Globus pallidus (tissue), 1 donor: ENCODE measurements around the gene KRT6C.

ENCODE experiments used
- DNase-seq: peaks from one replicate; pipeline ENCODE4 v3.0.0-alpha.2; 2015; ENCODE audit warnings: low spot score

The KRT6C gene

DNA sequence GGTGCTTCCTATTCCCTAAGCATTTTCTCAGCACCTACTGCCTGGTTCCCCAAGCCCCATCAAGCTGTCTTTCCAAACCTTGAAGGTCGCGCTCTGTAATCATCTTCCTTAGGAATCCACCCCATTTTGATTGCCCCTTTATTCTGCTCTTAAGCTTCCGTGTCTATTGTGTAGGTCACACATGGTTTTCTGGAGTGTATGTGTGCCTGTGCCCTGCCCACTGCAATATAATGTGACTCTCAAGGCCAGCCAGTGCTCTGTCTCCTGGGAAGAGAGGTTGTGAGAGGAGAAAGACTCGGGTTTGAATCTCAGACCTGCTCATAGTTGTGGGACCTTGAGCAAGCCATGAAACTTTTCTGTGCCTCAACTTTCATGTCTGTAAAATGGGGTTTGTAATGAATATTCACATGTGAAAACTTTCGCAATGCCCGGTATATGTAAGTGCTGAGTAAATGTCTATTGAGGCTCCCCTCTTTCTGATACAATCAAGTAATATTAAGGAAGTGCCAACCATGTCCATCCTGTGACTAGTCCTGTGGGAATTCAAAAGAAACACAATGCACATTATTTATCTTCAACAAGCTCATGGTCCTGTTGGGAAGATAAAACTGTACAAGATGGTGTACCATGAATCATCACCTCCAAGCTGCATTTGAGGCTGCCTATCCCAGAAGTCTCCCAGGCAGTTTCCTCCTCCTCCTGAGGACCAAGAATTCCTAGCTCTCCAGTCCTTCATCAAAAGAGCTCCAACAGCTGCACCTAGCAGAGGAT is 38.7 kb downstream of the KRT6C start:
- DNase-seq, result no peak

- DNase-seq, result no peak
Observed at GRCh38 chr12:52434081-52434733, 39.4 kb downstream of the KRT6C start, which contains the start of gene KRT75. Gene KRT75 (minus strand): TSS chr12:52434371. CDS start chr12:52434304, 67 bp downstream.

GRCh38 chr12:52433501-52434080 is 40.0 kb downstream of the KRT6C start:
- no peak for DNase-seq

GRCh38 chr12:52432559-52433207 is 40.9 kb downstream of the KRT6C start:
- DNase-seq, result no peak

DNA sequence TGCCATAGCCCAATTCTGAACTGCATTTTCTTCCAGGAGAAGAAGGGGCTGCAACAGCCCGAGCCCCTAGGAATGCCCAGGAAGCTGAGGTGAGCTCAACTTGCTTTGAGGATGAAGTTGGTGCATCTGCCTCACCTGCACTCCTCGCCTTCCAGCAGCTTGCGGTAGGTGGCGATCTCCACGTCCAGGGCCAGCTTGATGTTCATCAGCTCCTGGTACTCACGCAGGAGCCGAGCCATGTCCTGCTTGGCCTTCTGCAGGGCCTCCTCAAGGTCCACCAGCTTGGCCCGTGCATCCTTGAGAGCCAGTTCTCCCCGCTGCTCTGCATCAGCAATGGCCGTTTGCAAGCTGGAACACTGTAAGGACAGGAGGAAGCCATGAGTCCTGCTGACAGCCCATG is 45.5 kb downstream of the KRT6C start:
- DNase-seq, result no peak

- no peak for DNase-seq
Observed at GRCh38 chr12:52427083-52427482, 46.5 kb downstream of the KRT6C start.

- DNase-seq, result no peak
Observed at GRCh38 chr12:52426034-52426433, 47.6 kb downstream of the KRT6C start.

DNA sequence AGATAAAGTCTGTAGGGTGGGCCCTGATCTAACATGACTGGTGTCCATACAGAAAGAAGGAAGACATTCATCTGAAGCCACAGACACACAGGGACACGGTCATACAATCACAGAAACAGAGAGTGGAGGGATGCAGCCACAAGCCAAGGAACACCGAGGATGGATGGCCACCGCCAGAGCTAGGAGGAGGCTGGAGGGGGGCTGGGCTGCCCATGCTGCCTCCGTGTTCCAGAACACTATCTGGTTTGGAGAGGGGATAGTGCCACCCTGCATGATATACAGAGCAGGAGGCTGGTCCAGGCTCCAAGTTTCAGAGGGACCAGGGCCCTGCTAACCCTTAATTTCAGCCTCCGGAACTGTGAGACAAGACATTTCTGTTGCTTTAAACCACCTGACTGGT is 48.1 kb downstream of the KRT6C start:
- no peak for DNase-seq

DNA sequence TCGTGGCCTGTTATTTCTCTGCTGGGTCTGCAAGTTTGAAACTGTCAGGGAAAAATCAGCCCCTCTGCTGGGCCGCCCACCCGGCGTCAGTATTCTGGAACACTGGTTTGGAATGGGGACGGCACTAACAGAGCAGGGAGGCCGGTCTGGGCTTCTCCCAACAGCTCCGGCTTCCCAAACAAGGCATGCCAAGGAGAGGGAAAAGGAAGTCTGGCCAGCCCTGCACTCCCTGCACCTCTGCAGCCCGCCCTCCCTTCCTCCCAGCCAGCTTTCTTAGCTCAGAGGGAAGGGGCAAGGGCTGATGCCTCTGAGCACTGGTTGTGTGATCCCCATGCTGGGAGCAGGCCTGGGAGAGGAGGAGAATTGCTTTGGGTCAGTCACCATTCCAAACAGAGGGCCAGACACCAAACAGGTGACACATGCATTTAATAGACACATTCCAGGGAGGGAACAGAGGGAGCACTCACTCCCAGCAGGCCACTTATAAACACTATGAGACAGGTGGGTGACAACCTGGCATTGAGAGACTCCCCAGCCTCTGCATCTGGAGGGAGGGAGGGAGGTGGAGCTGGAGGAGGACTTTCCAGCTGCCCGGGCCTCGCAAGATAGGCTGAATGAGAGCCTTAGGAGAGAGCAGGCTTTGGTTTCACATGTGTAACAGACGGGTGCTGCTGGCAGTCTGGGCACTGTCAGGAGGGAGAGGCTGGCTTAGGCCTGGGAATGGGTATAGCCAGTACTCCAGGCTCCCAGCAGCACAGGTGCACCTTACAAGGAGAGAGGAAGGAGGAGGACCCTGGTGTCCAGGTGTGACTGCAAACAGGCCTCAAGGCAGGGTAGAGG is 49.7 kb downstream of the KRT6C start:
- no peak for DNase-seq

DNA sequence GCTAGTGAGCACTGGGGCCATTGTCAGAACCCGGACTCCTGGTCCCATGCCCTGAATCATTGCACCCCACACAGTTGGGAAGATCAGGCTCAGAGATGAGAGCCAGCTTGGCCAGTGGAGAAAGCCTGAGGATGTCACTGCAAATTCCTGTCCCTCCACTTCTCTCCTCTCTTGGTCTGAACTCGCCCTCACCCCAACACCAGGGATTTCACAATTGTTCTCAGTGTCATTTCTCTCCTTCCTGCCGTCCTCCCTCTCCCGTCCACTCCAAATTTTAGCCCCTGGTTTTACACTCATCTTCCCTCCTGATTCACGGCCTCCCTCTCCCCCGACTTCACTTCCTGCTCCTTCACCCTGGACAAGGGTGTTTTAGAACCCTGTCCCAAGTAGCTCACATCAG is 50.6 kb downstream of the KRT6C start:
- no peak for DNase-seq

DNA sequence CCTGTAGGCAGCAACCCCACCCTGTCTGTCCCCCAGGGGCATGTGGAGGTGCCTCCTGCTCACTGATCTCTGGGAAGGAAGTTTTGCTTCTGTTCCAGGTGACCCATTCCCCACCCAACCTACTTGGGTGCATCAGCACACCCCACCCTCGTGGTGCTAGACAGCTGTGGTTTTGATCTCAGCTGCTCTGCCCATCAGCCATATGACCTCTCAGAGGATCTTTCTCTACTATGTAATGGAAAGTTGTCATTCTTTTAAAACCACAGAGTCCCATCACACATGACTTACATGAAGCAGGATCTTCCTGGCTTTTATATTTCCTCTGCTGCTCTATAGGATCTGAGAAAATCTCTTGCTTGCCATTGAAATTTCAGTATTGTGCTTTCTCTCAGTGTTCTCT is 53.9 kb downstream of the KRT6C start:
- no peak for DNase-seq

- no peak for DNase-seq
Observed at GRCh38 chr12:52418576-52419110, 55.0 kb downstream of the KRT6C start.
